ENCODE measurements around the gene SLC16A8.

SLC16A8 gene

GRCh38 chr22:38050720-38051119 lies 33.3 kb downstream of the SLC16A8 start:
- Histone ChIP-seq H3K4me3 (no peak overlapping the region), H3K27ac (peak overlapping the region in 1 of 2 donors; percentile 68)
- no peak for TF ChIP-seq CTCF (IDR thresholded peaks at IDR 0.05)
- no peak for DNase-seq (ENCODE audit: low spot score)

GRCh38 chr22:38049812-38050619 lies 34.0 kb downstream of the SLC16A8 start:
- DNase-seq (ENCODE audit: low spot score), result no peak
- Histone ChIP-seq H3K4me3 (no peak overlapping the region), H3K27ac (peak overlapping the region in 1 of 2 donors; percentile 62)
- no peak for TF ChIP-seq CTCF (IDR thresholded peaks at IDR 0.05)

GRCh38 chr22:38046070-38046748 lies 37.8 kb downstream of the SLC16A8 start:
- no peak for TF ChIP-seq CTCF (IDR thresholded peaks at IDR 0.05)
- H3K4me3 ChIP-seq, result no peak overlapping the region
- DNase-seq (ENCODE audit: low spot score), result no peak
- no peak overlapping the region for H3K27ac ChIP-seq

- Histone ChIP-seq H3K4me3 (no peak overlapping the region), H3K27ac (peak overlapping the region in 1 of 2 donors; percentile 44)
- no peak for TF ChIP-seq CTCF (IDR thresholded peaks at IDR 0.05)
- no peak for DNase-seq (ENCODE audit: low spot score)
These were observed 40.6 kb downstream of the SLC16A8 start for GRCh38 chr22:38043151-38044039.

- DNase-seq (ENCODE audit: low spot score), result no peak
- peak overlapping the region in 1 of 2 donors; percentile 44 for H3K27ac ChIP-seq
- no peak for TF ChIP-seq CTCF (IDR thresholded peaks at IDR 0.05)
- no peak overlapping the region for H3K4me3 ChIP-seq
These were observed 41.5 kb downstream of the SLC16A8 start for GRCh38 chr22:38042488-38042790.

GRCh38 chr22:38041760-38042487 lies 42.1 kb downstream of the SLC16A8 start:
- no peak for TF ChIP-seq CTCF (IDR thresholded peaks at IDR 0.05)
- DNase-seq (ENCODE audit: low spot score), result no peak
- H3K4me3 ChIP-seq, result no peak overlapping the region
- peak overlapping the region in 1 of 2 donors; percentile 44 for H3K27ac ChIP-seq
